ENCODE results near the gene CHFR. TPM values are rescaled to one million over a fixed set of nuclear protein-coding genes. Genes with fewer than 3 reads are reported as not detected.
"Not testable (repeated sequence)": the region's sequence is repeated elsewhere in the genome, so short reads cannot be mapped to it uniquely, and the experiment has no call there.

Gene CHFR
- total RNA-seq, 1 donor from 2014 or later = 67.0 TPM

DNA sequence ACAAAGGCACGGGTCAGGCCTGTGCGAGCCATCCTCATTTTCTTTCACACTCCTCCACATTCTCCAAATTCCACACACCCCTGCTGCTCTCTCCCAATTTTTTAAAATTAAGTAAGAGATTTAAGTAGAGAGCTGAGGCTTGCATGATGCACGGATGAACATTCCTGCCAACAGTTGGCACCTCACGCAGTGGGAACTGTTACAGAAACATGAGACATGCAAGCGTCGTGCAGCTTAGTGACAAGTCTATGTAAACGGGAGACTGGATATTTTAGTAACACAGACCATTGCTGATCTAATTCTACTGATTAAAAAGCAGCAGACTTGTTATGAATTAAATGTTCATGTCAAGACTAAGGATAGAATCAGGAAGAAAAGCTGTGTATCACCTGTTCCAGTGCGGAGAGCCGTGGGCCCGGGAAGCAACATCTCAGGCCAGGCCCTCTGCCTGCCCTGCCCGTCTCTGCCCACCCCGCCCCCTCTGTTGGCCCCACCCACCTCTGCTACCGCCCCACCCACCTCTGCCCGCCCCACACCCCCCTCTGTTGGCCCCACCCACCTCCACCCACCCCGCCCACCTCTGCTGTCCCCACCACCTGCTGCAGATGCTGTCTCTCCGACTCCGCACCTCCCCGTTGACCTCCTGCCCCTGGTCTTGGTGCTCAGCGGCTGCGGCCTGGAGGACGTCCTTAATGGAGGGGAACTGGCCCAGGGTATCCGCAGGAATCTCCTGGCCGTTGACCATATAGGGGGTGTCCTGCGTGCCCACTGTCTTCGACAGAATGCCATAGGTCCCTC lies 79.9 kb downstream of the CHFR start:
- DNase-seq (ENCODE audit: low spot score) = no peak

DNA sequence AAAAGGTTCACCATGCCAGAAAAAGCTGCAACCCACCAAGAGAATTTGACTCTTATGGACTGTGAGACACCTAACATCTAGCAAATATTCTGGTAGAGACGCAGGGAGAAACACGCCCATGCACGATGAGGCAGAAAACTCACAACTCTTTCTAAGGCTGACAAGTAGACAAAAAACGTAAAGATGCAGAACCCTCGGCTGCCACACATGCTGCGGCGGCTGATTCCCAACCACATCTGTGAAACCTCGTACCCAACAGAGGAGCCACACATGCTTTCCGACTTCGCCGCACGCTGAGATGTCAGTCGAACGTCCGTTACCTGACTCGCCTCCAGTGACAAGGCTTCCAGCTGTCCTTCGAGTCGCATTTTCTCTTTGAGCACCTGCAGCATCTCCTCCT lies 80.5 kb downstream of the CHFR start:
- DNase-seq (ENCODE audit: low spot score) = no peak

DNA sequence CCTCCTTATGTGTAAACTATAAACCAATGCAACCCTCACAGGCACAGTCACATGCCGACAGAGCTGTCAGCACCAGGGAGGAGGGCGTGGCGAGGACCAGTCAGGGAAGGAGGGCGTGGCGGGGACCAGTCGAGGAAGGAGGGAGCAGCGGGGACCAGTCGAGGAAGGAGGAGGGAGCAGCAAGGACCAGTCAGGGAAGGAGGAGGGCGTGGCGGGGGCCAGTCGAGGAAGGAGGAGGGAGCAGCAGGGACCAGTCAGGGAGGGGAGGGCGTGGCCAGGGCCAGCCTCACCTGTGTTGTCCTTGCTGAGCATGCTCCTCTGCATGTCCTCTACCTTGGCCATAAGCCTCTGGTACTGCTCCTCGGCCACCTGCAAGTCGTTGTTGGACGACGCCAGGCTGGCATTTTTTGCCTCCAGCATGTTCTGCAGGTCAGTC lies 83.0 kb downstream of the CHFR start:
- peak; percentile 82 for DNase-seq (ENCODE audit: low spot score)

DNA sequence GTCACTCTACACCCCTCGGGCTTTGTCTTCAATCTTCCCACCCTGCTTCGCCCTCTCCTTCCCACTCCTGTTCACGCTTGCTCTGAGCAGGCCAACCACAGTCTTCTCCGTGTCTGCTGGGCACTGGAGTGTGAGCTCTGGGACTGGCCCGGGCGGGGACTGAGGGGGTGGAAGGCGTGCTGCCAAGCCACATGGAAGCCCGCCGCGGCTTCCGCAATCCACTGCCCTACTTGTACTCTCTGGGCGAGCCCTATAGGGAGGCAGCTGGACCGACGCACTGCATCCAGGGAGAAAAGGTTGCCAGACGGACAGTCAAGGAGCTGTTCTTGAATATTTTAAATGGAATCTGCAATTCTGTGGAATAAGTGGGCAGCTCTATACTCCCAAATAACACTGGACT lies 83.5 kb downstream of the CHFR start:
- no peak for DNase-seq (ENCODE audit: low spot score)

DNA sequence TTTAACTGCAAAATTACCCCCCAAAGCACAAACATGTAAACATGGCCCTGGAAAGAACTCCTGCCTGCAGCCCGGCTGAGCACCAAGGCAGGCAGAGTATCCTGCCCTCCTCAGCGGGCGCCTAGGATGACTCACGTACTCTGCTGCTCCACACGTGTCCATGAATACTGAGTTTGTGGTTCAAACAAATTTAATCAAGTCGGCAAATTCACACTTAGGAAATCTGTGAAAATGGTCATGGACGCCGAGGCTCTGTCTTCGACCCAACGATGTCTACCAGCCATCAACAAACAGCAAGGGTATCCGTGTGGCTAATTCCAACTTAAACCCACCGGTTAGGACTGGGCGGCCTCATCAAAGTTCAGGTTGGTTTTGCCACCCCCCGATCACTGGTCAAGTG lies 84.3 kb downstream of the CHFR start:
- no peak for DNase-seq (ENCODE audit: low spot score)

DNA sequence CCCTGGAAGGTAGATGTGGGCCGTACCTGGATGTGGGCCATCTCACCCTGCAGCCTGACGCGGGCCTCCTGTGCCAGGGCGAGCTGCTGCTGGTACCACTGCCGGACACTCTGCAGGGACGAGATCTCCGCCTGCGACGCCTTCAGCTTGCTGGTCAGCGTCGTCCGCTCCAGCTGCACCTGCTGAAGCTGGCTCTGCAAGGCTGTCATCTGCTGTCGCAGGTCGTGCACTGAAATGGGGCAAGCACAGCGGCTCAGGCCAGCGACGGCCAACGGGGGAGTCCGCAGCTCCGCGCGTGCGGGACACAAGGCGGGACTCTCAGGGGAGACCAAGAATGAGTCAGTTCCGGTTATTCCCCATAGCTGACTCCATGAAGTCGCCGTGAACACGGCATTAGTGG lies 85.7 kb downstream of the CHFR start:
- no peak for DNase-seq (ENCODE audit: low spot score)

DNA sequence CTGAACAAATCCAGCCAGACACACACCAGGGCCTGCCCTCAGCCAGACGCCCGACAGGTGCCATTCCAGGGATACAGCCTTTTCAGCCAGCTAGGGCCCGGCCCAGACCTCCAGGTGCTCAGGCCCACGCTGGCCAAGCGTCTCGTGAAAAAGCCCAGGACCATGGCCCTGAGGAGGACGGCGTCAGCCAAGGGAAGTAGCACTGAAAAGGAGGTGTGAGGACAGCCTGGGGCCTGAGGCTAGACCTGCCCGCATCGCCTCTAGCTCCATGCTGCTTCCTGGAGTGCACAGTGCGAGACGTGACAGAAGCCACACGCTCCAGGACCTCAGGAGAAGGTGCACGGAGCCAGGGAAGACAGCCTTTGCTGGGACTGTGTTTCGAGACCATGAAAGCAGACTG lies 88.6 kb downstream of the CHFR start:
- DNase-seq (ENCODE audit: low spot score) = no peak

- no peak for DNase-seq (ENCODE audit: low spot score)
Measured at GRCh38 chr12:132797820-132798570, 89.4 kb downstream of the CHFR start.

DNA sequence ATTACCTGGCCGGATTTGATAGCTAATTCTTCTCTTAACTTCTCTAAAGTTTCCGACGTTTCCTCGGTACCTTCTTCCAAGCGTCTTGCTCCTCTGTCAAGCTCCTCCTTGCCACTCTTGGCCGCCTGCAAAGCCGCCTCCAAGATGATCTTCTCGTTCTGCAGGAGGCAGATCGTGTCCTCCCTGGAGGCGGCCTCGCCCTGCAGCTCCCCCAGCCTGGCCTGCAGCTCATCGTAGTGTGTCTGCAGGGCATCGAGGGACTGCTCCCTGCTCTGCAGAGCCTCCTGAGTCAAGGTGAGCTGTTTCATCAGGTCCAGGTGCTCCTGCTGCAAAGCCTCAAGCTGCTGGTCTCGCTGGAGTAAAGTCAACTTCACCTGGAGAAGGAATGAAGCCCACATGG lies 91.6 kb downstream of the CHFR start:
- no peak for DNase-seq (ENCODE audit: low spot score)

GRCh38 chr12:132791940-132792339 lies 95.5 kb downstream of the CHFR start:
- not testable (repeated sequence) for DNase-seq (ENCODE audit: low spot score)

GRCh38 chr12:132789099-132789471 lies 98.3 kb downstream of the CHFR start:
- no peak for DNase-seq (ENCODE audit: low spot score)

DNA sequence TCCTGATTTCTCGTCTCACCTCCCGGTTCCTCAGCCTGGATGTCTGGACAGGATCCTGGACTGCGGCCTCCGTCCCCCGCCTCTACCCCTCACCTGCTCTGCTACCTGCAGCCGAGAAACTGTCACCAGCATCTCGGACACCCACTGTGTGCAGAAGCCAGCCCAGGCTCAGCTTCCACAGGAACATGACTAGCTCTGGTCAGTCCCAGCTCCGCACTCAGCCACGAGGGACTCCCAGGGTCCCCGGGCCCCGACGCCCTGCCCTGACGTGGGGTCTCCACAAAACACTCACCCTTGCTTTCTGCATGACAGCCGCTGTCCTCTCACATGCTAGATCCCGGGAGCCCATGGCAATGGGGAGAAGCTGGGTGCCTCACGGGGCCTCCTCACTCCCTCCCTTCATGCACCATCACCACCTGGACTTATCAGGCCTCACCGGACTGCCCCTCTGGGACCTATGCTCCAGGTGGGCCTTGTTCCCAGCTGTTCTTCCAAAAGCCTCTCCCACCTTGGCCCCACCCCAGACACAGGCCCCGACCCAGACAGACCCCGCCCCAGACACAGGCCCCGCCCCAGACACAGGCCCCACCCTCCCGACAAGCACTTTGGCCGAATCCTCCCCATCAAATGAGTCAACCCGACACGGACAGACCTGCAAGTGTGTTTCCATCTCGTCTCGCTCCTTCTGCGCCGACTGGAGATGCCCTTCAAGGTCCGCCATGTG lies 98.9 kb downstream of the CHFR start:
- no peak for DNase-seq (ENCODE audit: low spot score)

- no peak for DNase-seq (ENCODE audit: low spot score)
Measured at GRCh38 chr12:132787877-132788276, 99.5 kb downstream of the CHFR start.

- DNase-seq (ENCODE audit: low spot score) = no peak
Measured at GRCh38 chr12:132786192-132786591, 101.2 kb downstream of the CHFR start.

DNA sequence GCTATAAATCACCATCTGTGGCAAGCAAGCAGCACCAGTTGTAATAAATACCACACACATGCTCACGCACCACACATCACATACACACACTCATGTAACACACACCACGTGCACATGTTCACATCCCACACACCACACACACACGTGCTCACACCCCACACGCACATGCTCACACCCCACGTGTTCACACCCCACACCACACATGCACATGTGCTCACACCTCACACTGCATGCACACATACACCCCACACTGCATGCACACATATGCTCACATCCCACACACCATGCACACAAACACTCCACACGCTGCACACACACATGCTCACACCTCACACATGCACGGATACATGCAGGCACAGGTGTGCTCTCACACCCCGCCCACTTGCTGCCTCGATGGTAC lies 102.8 kb downstream of the CHFR start:
- DNase-seq (ENCODE audit: low spot score) = no peak

DNA sequence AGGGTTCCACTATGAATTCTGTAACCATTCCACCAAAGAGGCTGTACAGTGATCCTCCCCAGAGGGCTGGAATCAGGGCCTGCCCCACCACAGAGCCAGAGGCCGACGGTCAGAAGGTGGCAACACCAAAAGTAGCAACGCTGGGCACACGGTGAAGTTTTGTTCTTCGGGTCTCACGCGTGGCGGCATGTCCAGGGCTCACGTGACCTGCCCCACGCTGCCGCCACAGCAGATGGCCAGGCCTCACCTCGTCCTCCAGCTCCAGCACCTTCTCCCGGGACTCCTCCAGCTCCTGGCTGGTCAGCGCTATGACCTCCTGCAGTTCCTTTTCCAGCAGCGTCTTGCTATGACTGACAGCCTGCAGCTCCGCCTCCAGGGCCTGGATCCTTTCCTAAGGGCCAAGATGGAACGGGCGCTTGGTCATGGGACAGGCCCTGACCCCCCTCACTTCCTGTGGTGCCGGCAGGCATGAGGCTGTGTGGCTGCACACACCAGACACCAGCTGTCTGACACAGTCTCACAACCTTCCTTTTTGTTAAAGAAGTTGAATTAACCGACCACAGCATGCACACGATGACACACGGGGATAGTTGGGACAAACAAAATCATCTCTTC lies 103.4 kb downstream of the CHFR start:
- no peak for DNase-seq (ENCODE audit: low spot score)

Other genes starting within 250 kb of the CHFR start
- 42.4 TPM for gene POLE, start 200.3 kb downstream of the CHFR start, total RNA-seq
- gene PXMP2, start 200.0 kb downstream of the CHFR start, total RNA-seq = 11.8 TPM
- gene PGAM5, start 176.8 kb downstream of the CHFR start, total RNA-seq = 43.0 TPM
- gene ANKLE2, start 125.8 kb downstream of the CHFR start, total RNA-seq = 59.4 TPM
- gene GOLGA3, start 58.7 kb downstream of the CHFR start, total RNA-seq = 79.5 TPM
- gene ZNF605, start 68.7 kb upstream of the CHFR start, total RNA-seq = 24.4 TPM
- gene ZNF26, start 98.8 kb upstream of the CHFR start, total RNA-seq = 21.6 TPM
- gene ZNF84, start 149.9 kb upstream of the CHFR start, total RNA-seq = 39.7 TPM
- gene ZNF140, start 193.3 kb upstream of the CHFR start, total RNA-seq = 26.9 TPM
- 3.5 TPM for gene ZNF891, start 242.7 kb upstream of the CHFR start, total RNA-seq
- gene ZNF10, start 243.0 kb upstream of the CHFR start, total RNA-seq = 23.3 TPM